GM10266 (cell line): ENCODE results near the gene LANCL1.
"Not testable (repeated sequence)": the region's sequence is repeated elsewhere in the genome, so short reads cannot be mapped to it uniquely, and the experiment has no call there.

Source experiments
- DNase-seq: peaks from one replicate; pipeline ENCODE4 v3.0.0; 2012; ENCODE audit errors: extremely low spot score
- TF ChIP-seq, protein P1 (sequence below): IDR thresholded peaks from 2 replicates; pipeline ENCODE4 v1.5.1; 2012; ENCODE audit warnings: mild to moderate bottlenecking, low read depth; ENCODE audit not compliant: control insufficient read depth, insufficient read depth; ENCODE audit errors: missing control alignments

The LANCL1 gene

DNA sequence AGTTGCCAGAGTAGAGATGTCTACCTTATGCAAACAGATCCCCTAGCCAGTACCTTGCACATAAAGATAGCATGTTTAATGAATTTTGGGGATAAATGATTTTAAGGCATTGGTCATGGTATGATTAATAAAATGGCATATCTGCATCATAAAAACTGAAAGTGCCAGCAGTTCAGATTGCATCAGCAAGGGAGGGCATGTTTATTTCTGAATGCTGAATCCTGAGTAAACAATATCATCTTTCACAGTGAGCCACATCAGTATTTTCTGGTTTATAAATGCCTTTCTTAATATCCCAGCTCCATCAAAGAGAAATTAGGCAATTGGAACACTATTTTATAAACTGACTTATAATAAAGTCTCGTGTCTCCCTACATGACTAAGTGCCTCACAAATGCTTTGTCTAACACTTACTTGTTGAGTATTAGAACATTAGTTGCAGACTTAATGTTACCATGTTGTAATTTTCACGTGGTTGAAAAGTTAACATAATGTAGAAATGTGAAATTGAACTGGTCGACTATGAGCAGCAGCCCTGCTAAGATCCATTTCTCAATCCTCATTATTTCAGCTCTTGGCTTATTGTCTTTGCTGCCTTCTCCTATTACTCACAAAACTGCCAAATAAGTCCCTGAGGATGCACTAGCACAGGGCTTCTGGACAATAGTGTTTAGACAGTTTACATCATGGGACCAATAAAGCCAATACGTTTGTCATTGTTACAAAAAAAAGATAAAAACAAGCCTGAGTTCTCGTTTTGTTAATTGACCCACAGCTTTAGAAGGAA lies 48.0 kb downstream of the LANCL1 start:
- DNase-seq = no peak

DNA sequence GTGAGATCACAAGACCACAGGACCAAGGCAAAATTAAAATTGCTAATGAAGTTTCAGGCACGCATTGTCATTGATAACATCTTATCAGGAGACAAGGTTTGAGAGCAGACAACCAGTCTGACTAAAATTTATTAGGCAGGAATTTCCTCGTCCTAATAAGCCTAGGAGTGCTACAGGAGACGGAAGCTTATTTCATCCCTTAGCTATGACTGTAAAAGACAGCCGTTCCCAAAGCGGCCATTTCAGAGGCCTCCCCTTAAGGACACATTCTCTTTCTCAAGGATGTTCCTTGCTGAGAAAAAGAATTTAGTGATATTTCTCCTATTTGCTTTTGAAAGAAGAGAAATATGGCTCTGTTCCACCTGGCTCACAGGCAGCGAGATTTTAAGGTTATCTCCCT lies 49.2 kb downstream of the LANCL1 start:
- not testable (repeated sequence) for DNase-seq

More for the DNA sequence above, 48.0 kb downstream of the LANCL1 start:
- TF ChIP-seq, protein P1, sequence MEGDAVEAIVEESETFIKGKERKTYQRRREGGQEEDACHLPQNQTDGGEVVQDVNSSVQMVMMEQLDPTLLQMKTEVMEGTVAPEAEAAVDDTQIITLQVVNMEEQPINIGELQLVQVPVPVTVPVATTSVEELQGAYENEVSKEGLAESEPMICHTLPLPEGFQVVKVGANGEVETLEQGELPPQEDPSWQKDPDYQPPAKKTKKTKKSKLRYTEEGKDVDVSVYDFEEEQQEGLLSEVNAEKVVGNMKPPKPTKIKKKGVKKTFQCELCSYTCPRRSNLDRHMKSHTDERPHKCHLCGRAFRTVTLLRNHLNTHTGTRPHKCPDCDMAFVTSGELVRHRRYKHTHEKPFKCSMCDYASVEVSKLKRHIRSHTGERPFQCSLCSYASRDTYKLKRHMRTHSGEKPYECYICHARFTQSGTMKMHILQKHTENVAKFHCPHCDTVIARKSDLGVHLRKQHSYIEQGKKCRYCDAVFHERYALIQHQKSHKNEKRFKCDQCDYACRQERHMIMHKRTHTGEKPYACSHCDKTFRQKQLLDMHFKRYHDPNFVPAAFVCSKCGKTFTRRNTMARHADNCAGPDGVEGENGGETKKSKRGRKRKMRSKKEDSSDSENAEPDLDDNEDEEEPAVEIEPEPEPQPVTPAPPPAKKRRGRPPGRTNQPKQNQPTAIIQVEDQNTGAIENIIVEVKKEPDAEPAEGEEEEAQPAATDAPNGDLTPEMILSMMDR = no peak

DNA sequence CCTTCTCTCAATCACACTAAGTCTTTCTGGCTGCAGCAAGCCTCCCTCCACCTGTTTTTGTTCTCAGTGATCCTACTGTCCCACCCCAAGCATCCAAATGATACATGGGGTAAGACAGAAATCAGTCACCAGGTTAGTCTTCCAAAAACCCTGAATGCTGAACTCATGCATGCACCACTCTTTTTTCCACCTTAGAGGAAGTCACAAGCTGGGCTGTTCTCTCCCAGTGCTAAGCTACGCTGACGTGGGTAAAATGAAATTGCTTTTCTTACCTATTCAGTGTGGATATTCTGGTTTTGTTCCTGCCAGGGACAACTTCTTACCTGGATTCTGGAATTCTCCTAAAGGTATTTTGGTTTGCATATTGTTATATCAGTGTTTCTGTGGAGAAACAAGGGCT lies 54.2 kb downstream of the LANCL1 start:
- TF ChIP-seq, protein P1 = no peak
- no peak for DNase-seq

DNA sequence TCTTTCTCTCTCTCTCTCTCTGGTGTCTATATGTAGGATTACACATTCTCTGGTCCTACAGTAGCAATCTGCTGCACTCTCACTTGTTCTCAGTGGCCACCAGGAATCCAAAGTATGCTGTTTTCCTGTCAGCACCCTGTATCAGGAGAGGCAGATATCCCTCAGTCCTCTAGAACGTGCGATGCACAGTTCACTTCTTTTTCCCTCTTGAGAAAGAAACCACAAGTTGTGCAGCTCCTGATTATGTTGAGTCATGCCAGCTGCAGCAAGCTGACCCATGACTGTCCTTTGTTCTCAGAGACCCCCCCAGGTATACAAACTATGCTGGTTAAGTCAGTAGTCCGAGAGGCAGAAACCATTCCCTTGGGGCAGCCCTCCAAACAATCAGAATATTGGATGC lies 54.6 kb downstream of the LANCL1 start:
- TF ChIP-seq, protein P1 = no peak
- DNase-seq = no peak

DNA sequence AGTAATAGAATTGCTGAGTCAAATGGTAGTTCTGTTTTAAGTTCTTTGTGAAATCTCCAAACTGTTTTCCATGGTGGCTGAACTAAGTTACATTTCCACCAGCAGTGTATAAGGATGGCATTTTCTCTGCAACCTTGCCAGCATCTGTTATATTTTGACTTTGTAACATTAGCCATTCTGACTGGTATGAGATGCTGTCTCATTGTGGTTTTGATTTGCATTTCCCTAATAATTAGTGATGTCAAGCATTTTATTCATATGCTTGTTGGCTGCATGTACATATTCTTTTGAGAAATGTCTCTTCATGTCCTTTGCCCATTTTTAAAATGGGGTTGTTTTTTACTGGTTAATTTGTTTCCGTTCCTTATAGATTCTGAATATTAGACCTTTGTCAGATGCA lies 63.9 kb downstream of the LANCL1 start:
- DNase-seq = no peak
- TF ChIP-seq, protein P1 = no peak

DNA sequence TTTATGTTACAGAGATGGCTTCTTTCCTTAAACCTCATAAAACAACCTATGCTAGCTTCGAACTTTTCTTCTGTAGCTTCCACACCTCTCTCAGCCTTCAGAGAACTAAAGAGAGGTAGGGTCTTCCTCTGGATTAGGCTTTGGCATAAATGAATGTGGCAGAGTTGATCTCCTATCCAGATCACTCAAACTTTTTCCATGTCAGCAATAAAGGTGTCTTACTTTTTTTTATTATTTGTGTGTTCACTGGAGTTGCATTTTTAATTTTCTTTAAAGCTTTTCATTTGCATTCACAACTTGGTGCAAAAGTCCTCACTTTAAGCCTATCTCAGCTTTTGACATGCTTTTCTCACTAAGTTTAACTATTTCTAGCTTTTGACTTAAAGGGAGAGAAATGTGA lies 66.0 kb downstream of the LANCL1 start:
- TF ChIP-seq, protein P1 = no peak
- no peak for DNase-seq

DNA sequence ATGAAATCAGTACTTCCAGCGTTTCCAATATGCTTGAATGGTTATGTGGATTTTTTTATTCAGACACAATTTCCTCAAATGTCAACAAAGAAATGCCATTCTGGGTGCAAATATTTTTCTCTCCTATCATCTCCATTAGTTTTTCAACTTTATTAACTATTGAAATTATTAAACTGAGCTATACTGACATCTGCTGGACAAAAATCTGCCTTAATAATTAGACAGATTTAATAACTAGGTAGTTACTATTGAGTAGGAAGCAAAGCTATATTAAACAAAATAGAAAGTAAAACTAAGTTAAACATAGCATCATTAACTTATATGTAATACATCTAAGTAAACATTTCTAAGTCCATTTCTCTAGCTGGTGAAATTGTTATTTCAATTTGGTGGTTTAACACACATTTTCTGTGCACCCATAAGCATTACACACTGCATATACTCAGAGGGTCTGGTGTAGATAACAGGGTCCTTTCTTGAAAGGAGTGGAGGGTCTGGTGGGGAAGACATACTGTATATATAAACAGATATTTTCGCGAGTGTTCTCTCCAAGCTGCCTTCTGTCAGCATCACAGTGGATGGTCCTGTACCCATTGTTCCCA lies 77.0 kb downstream of the LANCL1 start:
- TF ChIP-seq, protein P1 = peak; percentile 50
- no peak for DNase-seq
